ENCODE measurements around the gene COL16A1.

DNA sequence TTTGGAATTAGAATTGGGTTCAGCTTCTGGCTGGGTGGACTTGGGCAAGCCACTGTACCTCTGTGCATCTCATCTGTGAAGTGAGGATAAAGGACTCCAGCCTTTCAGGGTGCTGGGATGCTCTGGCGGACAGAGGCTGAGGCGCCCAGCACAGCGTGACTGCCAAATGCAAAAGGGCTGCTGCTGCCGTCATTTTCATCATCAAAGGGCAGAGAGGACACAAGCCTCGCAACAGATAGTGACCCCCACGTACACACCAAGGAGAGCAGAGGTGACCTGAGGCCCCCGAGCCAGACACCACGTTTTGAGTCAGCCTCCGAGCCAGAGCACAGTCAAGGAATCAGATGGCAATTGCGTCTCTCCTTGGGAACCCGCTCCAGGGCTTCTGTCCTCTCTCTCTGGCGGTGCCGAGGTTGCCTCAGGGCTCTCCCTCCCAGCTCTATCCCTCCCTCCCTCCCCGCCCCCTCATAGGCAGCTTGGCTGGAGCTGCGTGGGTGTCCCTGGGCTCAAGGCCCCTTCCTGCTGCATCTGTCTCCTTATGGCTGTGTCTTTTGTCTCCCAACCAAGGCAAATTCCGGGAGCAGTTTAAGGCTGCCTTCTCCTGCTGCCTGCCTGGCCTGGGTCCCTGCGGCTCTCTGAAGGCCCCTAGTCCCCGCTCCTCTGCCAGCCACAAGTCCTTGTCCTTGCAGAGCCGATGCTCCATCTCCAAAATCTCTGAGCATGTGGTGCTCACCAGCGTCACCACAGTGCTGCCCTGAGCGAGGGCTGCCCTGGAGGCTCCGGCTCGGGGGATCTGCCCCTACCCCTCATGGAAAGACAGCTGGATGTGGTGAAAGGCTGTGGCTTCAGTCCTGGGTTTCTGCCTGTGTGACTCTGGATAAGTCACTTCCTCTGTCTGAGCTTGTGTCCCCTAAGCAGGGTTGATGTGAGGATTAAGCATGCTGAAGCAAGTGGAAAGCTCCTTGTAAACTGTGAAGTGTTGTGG is 77.3 kb downstream of the COL16A1 start:
- TF ChIP-seq, protein P1, sequence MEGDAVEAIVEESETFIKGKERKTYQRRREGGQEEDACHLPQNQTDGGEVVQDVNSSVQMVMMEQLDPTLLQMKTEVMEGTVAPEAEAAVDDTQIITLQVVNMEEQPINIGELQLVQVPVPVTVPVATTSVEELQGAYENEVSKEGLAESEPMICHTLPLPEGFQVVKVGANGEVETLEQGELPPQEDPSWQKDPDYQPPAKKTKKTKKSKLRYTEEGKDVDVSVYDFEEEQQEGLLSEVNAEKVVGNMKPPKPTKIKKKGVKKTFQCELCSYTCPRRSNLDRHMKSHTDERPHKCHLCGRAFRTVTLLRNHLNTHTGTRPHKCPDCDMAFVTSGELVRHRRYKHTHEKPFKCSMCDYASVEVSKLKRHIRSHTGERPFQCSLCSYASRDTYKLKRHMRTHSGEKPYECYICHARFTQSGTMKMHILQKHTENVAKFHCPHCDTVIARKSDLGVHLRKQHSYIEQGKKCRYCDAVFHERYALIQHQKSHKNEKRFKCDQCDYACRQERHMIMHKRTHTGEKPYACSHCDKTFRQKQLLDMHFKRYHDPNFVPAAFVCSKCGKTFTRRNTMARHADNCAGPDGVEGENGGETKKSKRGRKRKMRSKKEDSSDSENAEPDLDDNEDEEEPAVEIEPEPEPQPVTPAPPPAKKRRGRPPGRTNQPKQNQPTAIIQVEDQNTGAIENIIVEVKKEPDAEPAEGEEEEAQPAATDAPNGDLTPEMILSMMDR (tag by site-specific recombination; IDR thresholded peaks at IDR 0.05) = no peak
- TF ChIP-seq ZNF341 (tag by site-specific recombination; IDR thresholded peaks at IDR 0.05; ENCODE audit: low read depth) = no peak
- TF ChIP-seq, protein P2, sequence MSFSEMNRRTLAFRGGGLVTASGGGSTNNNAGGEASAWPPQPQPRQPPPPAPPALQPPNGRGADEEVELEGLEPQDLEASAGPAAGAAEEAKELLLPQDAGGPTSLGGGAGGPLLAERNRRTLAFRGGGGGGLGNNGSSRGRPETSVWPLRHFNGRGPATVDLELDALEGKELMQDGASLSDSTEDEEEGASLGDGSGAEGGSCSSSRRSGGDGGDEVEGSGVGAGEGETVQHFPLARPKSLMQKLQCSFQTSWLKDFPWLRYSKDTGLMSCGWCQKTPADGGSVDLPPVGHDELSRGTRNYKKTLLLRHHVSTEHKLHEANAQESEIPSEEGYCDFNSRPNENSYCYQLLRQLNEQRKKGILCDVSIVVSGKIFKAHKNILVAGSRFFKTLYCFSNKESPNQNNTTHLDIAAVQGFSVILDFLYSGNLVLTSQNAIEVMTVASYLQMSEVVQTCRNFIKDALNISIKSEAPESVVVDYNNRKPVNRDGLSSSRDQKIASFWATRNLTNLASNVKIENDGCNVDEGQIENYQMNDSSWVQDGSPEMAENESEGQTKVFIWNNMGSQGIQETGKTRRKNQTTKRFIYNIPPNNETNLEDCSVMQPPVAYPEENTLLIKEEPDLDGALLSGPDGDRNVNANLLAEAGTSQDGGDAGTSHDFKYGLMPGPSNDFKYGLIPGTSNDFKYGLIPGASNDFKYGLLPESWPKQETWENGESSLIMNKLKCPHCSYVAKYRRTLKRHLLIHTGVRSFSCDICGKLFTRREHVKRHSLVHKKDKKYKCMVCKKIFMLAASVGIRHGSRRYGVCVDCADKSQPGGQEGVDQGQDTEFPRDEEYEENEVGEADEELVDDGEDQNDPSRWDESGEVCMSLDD (tag by site-specific recombination; IDR thresholded peaks at IDR 0.05) = no peak
- no peak for TF ChIP-seq ZNF2 (tag by site-specific recombination; IDR thresholded peaks at IDR 0.05)
- TF ChIP-seq YY1 (tag by site-specific recombination; IDR thresholded peaks at IDR 0.05) = no peak
- TF ChIP-seq ZNF184 (tag by site-specific recombination; IDR thresholded peaks at IDR 0.05) = no peak
- TF ChIP-seq, protein P3, sequence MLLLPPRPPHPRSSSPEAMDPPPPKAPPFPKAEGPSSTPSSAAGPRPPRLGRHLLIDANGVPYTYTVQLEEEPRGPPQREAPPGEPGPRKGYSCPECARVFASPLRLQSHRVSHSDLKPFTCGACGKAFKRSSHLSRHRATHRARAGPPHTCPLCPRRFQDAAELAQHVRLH (tag by site-specific recombination; IDR thresholded peaks at IDR 0.05) = no peak
- TF ChIP-seq ZNF350 (tag by site-specific recombination; IDR thresholded peaks at IDR 0.05) = no peak
- no peak for TF ChIP-seq ZNF114 (tag by site-specific recombination; IDR thresholded peaks at IDR 0.05)
- no peak for TF ChIP-seq SP2 (tag by site-specific recombination; IDR thresholded peaks at IDR 0.05)
